GM19395 (cell line): ENCODE measurements around the gene TEKT5.
"Not testable (repeated sequence)": the region's sequence is repeated elsewhere in the genome, so short reads cannot be mapped to it uniquely, and the experiment has no call there.

Experiments used
- ATAC-seq: cut with Tn5 transposase; IDR thresholded peaks from one replicate; pipeline ENCODE4 v1.9.1; 2021; ENCODE audit warnings: mild to moderate bottlenecking, moderate library complexity; ENCODE audit not compliant: unreplicated experiment

The TEKT5 gene

DNA sequence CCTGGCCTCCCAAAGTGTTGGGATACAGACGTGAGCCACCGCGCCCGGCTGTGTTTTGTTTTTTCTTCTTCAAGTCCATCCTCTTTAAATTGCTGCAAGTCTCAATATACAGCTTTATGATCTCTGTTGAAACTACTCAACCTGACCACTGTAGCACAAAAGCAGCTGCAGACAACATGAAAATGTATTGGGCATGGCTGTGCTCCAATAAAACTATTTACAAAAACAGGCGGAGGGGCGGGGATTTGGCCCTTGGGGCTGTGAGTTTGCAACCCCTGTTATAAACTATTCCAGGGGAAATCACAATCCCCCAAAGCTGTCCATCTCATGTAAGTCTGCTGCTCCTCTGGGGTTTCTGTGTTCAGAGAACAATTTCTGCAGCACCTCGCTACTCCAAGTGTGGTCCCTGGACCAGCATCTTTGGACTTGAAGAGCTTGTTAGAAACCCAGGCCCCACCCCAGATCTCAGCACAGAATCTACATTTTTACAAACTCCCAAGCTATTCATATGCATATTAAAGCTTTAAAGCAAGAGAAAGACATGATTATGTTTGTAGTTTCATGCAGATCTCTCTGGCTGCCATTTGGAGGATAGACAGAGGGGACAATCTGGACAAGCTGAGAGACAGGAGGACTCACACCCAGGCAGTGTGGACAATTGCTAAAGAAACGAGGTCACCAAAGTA is 33.6 kb downstream of the TEKT5 start:
- no peak for ATAC-seq

DNA sequence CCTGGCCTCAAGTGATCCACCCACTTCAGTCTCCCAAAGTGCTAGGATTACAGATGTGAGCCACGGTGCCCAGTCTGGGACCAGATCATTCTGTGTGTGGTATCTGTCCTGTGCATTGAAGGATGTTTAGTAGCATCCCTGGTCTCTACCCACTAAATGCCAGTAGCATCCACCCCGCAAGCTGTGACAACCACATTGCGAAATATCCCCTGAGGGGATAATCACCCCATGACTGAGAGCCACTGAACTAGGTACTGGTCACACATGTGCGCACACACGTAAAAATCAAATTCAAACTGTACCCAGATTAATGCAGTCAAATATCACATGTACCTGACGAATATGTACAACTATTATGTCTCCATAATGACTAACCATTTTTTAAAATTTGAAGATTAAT is 35.8 kb downstream of the TEKT5 start:
- no peak for ATAC-seq

DNA sequence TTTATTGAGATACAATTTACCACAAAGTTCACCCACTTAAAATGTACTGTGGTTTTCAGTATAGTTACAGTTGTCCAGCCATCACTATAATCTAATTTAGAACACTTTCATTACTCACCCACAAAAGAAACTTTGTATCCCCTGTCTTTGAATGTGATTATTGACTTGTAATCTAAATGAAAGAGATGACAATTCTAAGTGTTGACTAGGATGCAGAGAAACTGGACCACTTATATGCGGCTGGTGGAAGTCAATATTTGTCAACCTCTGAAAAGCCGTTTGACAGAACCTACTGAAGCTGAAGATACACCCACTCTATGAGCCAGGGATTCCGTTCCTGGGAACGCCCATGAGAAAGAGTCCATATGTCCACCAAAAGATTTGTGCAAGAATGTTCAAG is 36.8 kb downstream of the TEKT5 start:
- ATAC-seq, result no peak

DNA sequence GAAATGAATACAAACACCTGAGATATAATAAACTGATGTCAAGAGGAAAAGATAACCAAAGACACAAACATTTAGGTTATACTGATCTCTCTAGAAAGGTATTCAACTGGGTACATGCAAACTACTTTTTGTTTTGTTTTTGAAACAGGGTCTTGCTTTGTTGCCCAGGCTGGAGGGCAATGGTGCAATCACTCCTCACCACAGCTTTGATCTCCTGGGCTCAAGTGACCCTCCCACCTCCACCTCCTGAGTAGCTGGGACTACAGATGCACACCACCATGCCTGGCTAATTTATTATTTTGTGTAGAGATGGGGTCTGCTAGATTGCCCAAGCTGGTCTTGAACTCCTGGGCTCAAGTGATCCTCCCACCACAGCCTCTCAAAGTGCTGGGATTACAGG is 38.1 kb downstream of the TEKT5 start:
- no peak for ATAC-seq

DNA sequence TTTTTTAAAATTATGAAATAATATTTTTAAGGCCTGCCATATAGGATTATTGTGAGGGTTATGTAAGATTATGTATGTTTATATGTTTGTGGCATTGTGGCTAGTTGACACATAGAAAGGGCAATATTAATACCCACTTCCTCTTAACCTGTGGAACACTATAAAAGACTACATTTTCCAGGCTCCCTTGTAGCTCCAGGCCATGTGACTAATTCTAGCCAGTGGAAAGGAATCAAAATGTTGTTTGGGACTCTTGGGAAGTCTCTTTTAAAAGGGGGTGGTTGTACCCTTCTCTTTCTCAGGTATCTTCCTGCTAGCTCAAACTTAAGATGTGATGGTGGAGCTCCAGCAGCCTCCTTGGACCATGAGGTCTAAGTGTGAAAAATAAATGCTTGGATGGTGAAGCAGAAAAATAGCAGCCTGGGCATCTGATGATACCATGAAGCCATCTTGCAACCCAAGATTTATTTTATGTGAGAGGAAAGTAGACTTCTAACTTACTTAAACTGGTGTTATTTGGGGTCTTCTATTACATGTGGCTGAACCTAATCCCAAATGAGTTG is 39.2 kb downstream of the TEKT5 start:
- no peak for ATAC-seq

DNA sequence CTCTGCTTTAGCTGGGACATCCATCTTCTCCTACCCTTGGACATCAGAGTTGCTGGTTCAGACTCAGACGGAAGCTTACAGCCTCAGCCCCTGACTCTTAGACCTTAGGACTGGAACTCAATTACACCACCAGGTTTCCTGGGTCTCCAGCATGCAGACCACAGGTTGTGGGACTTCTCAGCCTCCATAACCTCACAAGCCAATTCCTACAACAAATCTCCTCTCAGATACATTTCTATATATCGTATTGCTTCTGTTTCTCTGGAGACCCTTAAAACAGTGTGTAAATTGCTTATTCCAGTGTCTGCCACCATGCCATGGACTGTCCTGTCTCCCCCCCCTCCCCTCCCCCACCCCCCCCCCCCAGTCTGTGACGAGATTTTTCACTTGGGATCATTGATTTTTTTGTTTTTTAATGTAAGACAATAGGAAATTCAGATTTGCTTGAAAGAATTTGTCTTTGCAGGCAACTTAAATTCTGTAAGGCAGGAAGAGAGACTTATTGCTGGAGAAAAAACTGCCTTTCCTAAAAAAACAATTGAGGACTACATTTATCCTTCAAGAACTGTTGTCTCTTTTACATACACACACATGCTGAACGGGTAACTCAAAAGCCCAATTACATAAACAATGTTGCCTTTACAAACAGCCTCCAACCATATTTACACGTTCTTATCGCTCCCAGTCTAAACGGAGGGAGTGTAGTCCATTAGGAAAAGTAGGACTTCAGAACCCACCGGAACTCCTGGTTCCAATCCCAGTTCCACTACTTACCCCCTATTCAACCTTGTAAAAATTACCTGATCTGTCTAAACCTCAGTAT is 39.9 kb downstream of the TEKT5 start:
- ATAC-seq, result no peak

DNA sequence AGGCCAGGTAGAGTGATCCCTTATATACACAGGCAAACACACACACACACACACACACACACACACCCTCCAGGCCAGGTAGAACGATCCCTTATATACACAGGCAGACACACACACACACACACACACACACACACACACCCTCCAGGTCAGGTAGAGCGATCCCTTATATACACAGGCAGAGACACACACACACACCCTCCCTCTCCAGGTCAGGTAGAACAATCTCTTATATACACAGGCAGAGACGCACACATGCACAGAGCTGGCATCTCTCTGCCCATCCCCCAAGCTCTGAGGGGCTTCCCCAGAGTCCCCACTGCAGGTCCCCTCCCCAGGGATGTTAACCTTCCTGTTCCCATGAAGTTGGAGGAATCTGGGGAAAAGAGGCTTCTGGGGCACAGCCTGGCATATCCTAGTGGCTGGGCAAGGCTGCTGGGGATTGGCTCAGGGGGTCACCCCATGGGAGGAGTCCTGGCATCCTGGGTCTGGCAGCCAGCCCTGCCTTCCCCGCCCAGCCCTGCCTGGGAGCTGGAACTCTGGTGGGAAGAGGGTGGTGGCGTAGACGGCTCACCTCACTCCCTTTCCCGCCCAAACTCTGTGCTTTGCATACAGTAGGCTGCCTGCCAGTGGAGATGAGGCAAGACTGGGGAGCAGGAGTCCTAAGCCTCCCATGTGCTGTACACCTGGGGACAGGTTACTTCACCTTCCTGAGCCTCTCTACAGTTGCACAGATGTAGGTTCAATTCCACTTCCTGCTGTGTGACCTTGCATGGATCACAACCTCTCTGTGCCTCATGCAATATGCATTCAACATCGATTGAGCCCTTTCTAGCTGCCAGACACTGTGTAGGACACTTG is 41.8 kb downstream of the TEKT5 start:
- no peak for ATAC-seq

DNA sequence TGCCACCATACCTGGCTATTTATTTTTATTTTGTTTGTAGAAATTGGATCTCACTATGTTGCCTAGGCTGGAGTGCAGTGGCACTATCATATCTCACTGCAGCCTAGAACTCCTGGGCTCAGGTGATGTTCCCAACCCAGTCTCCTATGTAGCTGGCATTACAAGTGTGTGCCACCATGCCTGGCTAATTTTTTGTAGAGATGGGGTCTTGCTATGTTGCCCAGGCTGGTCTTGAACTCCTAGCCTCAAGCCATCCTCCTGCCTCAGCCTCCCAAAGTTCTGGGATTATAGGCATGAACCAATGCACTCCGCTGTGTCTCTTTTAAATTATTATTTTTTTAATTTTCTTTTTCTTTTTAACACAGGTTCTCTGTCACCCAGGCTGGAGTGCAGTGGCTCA is 45.6 kb downstream of the TEKT5 start:
- not testable (repeated sequence) for ATAC-seq

DNA sequence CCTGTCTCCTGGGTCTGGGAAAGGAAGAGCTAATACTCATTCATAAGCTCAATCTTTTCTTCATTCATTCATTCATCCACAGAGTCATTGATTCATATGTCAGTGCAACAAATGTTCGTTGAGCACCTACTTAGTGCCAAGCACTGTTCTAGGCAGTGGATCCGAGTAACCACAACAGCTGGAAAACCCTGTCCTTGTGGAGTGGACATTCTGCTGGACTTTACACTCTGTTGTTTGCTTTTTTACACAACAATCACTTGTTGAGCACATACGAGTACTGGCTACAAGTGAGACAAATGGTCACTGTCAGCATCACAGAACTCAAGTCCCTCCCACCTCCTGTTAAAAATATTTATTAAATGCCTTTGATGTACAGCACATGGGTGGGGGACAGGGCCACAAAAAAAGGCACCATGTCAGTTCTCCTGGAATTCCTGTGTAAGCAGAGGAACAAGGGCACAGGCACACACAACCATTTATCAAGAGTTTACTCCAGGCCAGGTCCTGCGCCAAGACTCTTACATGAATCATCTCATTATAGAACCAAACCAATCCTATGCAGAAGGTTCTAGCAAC is 46.9 kb downstream of the TEKT5 start:
- no peak for ATAC-seq

DNA sequence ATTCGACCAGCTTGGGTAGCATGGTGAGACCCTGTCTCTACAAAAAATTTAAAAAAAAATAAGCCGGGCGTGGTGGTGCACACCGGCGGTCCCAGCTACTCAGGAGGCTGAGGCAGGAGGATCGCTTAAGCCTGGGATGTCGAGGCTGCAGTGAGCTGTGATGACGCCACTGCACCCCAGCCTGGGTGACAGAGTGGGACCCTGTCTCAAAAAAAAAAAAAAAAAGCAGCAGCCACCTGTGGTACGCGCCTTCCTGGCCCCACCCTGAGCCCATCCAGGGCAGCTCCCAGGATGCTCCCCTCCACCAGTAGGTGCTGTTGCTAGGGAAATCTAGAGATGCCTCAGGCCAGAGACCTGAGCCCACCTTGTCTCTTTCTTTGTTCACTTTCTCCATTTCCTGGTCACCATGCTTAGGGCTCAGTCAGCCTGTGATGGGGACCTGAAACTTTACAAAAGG is 47.4 kb downstream of the TEKT5 start:
- ATAC-seq, result no peak

DNA sequence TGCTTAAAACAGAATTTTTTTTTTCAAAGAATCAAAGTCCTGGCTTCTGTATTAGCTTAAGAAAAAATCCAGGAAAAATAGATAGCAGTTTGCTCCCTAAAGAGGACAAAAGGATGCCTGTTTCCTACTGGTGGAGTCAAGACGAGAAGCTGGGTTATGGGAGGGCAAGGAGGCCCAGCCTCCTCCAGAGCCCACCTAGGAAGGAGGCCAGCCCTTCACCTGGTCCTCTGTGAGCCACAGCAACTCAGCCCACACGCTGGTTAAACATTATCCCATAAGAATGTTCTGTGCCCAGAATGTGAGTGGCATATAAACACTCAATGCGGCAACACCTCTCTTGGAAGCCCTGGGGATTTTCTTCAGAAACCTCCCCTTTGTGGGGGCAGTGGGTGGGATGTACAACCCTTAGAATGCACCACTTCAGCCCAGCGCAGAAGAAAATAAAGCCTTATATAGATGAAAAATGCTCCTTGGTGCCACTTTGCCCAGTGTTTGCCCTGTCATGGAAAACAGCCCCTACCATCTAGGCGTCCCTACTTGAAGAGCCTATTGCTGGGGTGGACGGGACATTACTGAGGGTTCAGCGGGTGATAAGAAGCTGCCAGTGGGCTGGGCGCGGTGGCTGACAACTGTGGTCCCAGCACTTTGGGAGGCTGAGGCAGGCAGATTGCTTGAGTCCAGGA is 48.0 kb downstream of the TEKT5 start:
- ATAC-seq, result no peak

DNA sequence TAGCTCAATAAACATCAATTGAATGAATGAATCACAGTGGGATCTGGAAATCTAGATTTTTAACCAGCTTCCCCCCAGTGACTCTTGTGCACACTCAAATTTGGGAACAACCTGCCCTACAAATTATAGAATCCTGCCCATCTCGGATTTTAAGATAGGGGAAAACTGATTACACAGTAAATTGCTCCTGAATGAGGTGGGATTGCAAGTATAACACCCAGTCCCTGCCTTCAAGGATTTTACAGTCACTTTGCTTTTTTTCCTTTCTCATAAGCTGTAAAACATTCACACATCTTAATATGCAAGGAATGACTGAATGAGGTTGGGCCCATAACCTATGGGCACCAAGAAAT is 48.5 kb downstream of the TEKT5 start:
- no peak for ATAC-seq

DNA sequence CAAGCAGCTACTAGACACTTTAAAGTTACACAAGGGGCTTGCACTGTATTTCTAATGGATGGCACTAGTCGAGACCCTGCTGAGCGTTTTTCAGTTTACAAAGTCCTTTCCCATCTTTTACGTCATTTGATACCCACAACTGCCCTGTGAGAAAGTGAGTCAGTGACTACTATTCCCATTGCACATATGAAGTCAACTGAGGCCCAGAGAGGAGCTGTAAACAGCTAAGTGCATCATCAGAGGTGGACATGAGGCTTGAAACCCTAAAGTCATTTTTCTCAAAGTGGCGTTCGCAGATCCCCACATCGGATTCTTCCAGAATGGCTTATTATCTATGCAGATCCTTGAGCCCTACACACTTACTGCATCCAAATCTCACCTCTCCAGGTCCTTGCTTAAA is 50.6 kb downstream of the TEKT5 start:
- no peak for ATAC-seq

DNA sequence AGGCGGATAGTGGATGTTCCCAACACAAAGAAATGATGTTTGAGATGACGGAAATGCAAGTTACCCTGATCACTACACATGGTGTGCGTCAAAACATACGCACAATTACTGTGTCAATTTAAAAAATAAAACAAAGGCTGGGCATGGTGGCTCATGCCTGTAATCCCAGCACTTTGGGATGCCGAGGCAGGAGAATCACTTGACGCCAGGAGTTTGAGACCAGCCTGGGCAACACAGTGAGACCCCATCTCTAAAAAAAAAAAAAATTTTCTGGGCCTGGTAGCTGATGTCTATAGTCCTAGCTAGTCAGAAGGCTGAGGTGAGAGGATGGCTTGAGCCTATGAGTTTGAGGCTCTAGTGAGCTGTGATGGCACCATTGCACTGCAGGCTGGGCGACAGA is 51.8 kb downstream of the TEKT5 start:
- ATAC-seq, result no peak

DNA sequence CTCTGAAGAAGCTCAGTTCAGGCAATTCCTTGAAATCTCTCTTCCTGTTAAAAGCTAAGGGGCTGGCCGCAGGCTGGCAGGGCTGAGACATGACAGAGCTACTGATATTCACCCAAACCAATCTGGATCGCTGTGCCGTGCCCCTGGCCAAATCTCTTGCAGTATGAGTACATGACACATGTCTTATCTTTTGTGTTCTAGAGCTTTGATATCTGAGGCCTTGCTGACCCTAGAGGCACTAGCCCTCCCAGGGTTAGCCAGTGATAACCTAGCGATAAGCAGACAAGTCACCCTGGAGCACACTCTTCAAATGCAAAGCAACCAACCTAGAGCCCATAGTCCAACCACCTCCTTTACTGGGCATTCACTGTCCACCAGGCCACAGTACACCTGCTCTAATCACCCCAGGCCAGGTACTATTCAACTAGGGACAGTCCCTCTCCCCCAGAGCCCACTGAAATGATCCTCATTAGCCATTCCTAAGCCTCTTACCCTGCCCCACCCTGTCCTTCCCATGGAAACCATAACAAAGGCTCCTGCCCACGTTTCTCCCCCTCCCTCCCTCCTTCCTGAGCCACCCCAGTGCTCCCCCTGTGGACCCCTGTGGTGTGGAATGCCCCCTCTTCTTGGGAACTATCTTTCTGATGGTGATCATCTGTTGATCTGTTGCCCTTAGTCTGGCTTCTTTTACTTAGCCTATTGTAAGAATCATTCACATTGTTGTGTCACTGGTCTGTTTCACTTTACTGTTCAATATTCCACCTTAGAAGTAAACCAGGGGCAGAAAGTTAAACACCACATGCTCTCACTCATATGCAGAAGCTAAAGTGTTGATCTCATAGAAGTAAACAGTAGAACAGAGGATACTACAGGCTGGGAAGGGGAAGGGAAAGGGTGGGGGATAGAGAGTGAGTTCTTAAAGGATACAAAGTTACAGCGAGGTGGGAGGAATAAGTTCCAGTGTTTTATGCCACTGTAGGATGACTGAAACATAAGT is 52.5 kb downstream of the TEKT5 start:
- no peak for ATAC-seq

DNA sequence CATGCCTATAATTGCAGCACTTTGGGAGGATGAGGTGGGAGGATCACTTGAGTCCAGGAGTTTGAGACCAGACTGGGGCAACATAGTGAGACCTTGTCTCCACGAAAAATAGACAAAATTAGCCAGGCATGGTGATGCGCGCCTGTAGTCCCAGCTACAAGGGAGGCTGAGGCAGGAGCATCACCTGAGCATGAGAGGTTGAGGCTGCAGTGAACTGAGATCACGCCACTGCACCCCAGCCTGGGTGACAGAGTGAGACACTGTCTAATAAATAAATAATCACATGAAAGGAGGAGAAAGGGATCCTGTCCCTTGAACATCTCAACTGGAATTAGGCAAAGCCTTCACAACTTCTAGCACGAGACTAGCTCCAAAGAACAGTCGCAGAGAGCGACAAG is 53.2 kb downstream of the TEKT5 start:
- no peak for ATAC-seq

DNA sequence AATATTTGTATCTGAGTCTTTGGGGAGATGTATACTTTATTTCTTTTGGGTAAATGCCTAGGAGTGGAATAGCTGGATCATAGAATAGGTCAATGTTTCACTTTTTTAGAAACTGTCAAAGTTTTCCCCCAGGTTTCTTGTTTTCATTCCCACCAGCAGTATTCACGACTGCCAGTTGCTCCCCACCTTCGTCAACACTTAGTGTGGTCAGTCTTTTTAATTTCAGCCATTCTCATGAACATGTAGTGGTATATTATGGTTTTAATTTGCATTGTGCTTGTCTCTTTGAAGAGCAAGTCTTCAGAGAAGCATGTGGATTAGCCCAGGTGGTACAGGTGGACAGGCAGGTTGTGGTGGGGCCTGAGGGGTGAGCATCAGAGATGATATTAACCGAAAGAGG is 53.8 kb downstream of the TEKT5 start:
- no peak for ATAC-seq

DNA sequence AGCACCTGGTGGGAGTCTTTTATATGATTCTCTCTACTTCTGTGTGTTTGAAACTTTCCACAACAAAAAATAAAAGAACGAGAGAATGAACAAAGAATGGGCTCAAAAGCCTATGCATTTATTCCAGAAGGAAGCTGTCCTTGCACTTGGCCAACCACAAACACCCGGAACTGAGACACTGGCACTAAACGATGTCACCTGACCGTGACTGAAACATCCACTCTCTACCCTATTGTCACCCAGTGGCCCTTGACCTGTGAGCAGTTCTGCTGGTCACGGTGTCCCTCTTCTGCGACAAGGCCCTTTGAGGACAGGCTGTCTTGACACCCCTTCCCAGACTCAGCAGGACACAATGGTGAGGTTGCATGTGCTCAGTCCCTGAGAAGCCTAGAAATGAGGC is 56.6 kb downstream of the TEKT5 start:
- ATAC-seq, result no peak

DNA sequence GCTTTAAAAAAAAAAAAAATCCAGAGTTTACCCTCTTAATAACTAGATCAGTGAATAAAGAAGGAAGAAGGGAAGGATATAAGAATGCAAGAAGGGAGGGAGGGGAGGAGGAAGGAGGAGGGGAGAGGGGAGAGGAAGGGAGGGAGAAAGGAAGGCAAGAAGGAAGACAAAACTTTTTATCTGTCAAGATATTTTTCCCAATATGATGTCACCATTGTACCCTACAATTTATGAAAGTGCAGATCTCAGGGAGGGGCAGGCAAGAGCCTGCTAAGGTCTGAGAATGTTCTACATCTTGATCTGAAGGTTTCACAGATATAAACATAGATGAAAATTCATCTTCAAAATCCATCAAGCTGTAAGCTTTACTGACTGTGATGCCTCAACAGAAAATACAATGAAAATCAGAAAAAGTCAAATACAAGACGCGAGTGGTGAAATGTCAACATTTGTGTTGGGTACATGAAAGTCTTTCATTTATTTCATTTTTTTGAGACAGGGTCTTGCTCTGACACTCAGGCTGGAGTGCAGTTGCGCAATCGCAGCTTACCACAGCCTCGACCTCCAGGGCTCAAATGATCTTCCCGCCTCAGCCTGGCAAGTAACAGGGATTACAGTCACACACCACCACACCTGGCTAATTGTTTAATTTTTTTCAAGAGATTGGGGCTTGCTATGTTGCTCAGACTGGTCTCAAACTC is 57.2 kb downstream of the TEKT5 start:
- no peak for ATAC-seq
